Measurements from ENCODE around the gene LHB.
A peak's percentile ranks its signal among the peaks of the same experiment; 100 is the strongest.
"Not testable (repeated sequence)": the region's sequence is repeated elsewhere in the genome, so short reads cannot be mapped to it uniquely, and the experiment has no call there.

The LHB gene

DNA sequence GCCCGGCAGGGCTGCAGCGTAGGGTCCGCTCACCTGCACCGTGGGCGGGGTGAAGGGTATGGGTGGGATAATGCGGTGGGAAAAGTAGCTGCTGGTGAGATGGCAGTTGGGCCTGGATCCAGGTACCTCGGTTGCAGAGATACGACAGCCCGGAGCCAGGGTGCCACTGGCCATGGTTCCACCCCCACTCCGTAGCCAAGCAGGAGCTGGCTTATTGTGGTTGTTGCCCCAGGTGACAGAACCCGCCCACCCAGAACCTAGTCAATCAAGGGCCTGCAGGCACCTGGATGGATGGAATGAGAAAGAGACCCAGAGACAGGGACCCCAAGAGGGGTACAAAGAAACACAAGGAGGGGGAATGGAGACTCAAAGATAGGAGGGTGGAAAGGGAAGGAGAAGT is 3.5 kb upstream of the LHB start:
- H3K27me3 ChIP-seq (ENCODE audit: insufficient read depth, low read length, poor library complexity, severe bottlenecking) = no peaks in the 10 kb centered on the region
- H4K20me1 ChIP-seq (ENCODE audit: insufficient read depth, low read length, poor library complexity, severe bottlenecking) = no peaks in the 10 kb centered on the region
- no peaks in the 10 kb centered on the region for H3K9me3 ChIP-seq (ENCODE audit: insufficient read depth, low read depth, low read length)
- peak overlapping the region; percentile 18 for H3K4me2 ChIP-seq (ENCODE audit: low read depth, low read length, poor library complexity, severe bottlenecking)
- H3K36me3 ChIP-seq (ENCODE audit: insufficient read depth, low read length) = peaks cover 9% of the 10 kb centered on the region; the same call in 1 of the 2 replicates
- H3K4me1 ChIP-seq (ENCODE audit: insufficient read depth, low read length, poor library complexity, severe bottlenecking) = peaks cover 7% of the 10 kb centered on the region
- H3K9me2 ChIP-seq (replicated peaks; ENCODE audit: low read depth, low read length) = no peaks in the 10 kb centered on the region
- H3K9ac ChIP-seq (ENCODE audit: low read depth, low read length, poor library complexity, severe bottlenecking) = no peak overlapping the region
- H3K4me3 ChIP-seq (ENCODE audit: low read length, poor library complexity, severe bottlenecking) = no peak overlapping the region
- no peak overlapping the region for H2AFZ ChIP-seq (ENCODE audit: low read length)
- H3K79me2 ChIP-seq (ENCODE audit: insufficient read depth, low read length) = no peaks in the 10 kb centered on the region
- H3F3A ChIP-seq (ENCODE audit: low read depth) = no peaks in the 10 kb centered on the region
- TF ChIP-seq, protein P1, sequence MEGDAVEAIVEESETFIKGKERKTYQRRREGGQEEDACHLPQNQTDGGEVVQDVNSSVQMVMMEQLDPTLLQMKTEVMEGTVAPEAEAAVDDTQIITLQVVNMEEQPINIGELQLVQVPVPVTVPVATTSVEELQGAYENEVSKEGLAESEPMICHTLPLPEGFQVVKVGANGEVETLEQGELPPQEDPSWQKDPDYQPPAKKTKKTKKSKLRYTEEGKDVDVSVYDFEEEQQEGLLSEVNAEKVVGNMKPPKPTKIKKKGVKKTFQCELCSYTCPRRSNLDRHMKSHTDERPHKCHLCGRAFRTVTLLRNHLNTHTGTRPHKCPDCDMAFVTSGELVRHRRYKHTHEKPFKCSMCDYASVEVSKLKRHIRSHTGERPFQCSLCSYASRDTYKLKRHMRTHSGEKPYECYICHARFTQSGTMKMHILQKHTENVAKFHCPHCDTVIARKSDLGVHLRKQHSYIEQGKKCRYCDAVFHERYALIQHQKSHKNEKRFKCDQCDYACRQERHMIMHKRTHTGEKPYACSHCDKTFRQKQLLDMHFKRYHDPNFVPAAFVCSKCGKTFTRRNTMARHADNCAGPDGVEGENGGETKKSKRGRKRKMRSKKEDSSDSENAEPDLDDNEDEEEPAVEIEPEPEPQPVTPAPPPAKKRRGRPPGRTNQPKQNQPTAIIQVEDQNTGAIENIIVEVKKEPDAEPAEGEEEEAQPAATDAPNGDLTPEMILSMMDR (conservative IDR thresholded peaks at IDR 0.05; ENCODE audit: low read length) = no peak
- TF ChIP-seq EZH2phosphoT487 (IDR thresholded peaks at IDR 0.05; ENCODE audit: borderline replicate concordance) = no peak

DNA sequence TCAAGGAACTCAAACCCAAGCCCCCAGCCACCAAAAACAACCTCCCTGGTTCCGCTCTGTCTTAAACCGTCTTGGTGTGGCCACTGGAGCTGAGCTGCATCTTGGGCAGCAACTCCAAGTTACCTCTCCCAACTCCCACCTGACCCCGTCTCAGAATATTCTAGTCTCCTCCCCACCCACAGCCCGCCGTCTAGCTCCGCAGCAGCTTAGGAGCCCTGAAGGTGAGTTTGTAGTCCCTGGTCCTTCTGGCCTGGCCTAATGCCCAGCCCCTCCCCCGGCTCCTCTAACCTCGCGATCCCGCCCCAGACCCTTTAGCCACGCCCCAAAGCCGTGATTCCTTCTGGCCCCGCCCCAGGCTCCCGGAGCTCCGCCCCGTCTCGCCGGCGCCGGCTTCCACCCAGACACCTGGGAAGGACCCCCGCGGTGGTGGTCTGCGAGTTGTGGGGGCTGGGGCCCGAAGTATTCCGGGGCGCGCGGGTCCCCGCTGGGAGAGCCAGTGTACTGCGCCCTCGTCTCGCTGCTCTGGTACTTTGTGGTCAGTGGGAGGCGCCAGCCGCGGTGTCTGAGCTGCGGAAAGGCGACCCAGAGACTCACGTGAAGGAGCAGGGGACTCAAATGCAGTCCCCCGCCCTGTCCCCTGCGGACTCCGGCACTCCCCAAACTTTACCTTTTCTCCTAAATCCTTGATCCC is 2.5 kb upstream of the LHB start:
- Histone ChIP-seq H2AFZ (ENCODE audit: low read length) (no peak overlapping the region), H3F3A (ENCODE audit: low read depth) (no peaks in the 10 kb centered on the region), H4K20me1 (ENCODE audit: insufficient read depth, low read length, poor library complexity, severe bottlenecking) (no peaks in the 10 kb centered on the region), H3K9me3 (ENCODE audit: insufficient read depth, low read depth, low read length) (no peaks in the 10 kb centered on the region), H3K4me1 (ENCODE audit: insufficient read depth, low read length, poor library complexity, severe bottlenecking) (peaks cover 7% of the 10 kb centered on the region), H3K4me3 (ENCODE audit: low read length, poor library complexity, severe bottlenecking) (no peak overlapping the region), H3K4me2 (ENCODE audit: low read depth, low read length, poor library complexity, severe bottlenecking) (no peak overlapping the region), H3K9me2 (replicated peaks; ENCODE audit: low read depth, low read length) (no peaks in the 10 kb centered on the region), H3K9ac (ENCODE audit: low read depth, low read length, poor library complexity, severe bottlenecking) (no peak overlapping the region), H3K27me3 (ENCODE audit: insufficient read depth, low read length, poor library complexity, severe bottlenecking) (no peaks in the 10 kb centered on the region), H3K79me2 (ENCODE audit: insufficient read depth, low read length) (no peaks in the 10 kb centered on the region), H3K36me3 (ENCODE audit: insufficient read depth, low read length) (peaks cover 18% of the 10 kb centered on the region; the same call in 1 of the 2 replicates)
- TF ChIP-seq, protein P1 (conservative IDR thresholded peaks at IDR 0.05; ENCODE audit: low read length) = no peak; the same call in 1 of the 2 replicates
- no peak for TF ChIP-seq EZH2phosphoT487 (IDR thresholded peaks at IDR 0.05; ENCODE audit: borderline replicate concordance)

DNA sequence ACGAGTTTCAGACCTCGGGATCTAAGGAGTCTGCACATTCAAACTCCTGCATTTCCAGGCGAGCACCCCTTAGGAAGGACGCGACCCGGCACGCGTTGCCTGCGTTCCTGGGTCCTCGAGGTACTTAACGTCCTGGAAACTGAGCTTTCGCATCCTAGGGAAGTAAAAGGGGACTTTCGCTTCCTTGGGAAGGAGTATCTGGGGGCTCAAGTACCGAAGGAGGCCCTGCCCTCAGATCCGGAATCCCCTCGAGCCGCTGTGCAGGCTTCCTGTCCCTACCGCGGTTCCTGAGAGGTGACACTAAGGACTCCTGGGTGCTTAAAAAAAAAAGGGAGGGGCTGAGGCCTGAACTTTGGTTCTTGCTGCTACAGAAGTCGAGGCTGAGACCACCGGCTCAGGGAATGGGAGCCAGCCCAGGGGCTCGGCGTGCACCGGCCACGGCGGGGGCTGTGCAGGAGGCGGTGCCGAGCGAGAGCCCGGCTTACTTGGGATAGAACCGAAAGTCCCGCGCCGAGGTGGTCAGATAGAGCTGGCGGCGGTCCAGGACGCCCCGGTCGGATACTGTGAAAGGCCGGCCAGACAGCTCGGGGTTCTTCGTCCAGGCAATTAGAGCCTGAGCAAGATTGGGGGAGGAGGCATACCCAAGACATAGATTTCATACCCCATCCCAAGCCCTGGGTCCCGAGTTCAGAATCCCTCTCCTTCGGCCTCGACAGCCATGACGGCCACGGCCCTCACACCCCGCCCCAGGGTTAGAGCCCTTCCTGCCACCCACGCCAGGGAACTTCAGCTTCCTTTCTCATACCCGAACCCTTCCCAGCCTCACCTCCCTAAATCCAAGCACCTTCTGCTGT is 1.7 kb upstream of the LHB start:
- not testable (repeated sequence) for H3K4me2 ChIP-seq (ENCODE audit: low read depth, low read length, poor library complexity, severe bottlenecking); H2AFZ ChIP-seq (ENCODE audit: low read length); H3K79me2 ChIP-seq (ENCODE audit: insufficient read depth, low read length); H3K9me2 ChIP-seq (replicated peaks; ENCODE audit: low read depth, low read length); H3K4me3 ChIP-seq (ENCODE audit: low read length, poor library complexity, severe bottlenecking); H3K27me3 ChIP-seq (ENCODE audit: insufficient read depth, low read length, poor library complexity, severe bottlenecking); H4K20me1 ChIP-seq (ENCODE audit: insufficient read depth, low read length, poor library complexity, severe bottlenecking); H3K4me1 ChIP-seq (ENCODE audit: insufficient read depth, low read length, poor library complexity, severe bottlenecking); H3F3A ChIP-seq (ENCODE audit: low read depth); H3K9ac ChIP-seq (ENCODE audit: low read depth, low read length, poor library complexity, severe bottlenecking); H3K9me3 ChIP-seq (ENCODE audit: insufficient read depth, low read depth, low read length)
- peaks cover 20% of the 10 kb centered on the region; the same call in 1 of the 2 replicates for H3K36me3 ChIP-seq (ENCODE audit: insufficient read depth, low read length)
